Smooth muscle cell (in vitro differentiated cells): ENCODE data around the gene PFKFB1. TPM values are rescaled to one million over a fixed set of nuclear protein-coding genes. Genes with fewer than 3 reads are reported as not detected.

Experiments
- DNase-seq: peaks from one replicate; lab custom pipeline; 2025; ENCODE audit not compliant: unreplicated experiment; lab: John Stamatoyannopoulos, UW
- H2AFZ ChIP-seq: fragments of 200-600 bp; sonication (generic); 2 replicates; pipeline ENCODE4 v1.6.0; 2016; ENCODE audit warnings: antibody characterized with exemption, low read depth, mild to moderate bottlenecking
- H3F3A ChIP-seq: fragments of 200-600 bp; sonication (generic); 2 replicates; pipeline ENCODE4 v1.6.0; 2017; ENCODE audit warnings: antibody characterized with exemption, low read depth
- H3K27ac ChIP-seq: fragments of 200-600 bp; sonication (generic); 2 replicates; pipeline ENCODE4 v1.5.1; 2016; ENCODE audit warnings: low read depth, mild to moderate bottlenecking
- H3K27me3 ChIP-seq: fragments of 200-600 bp; sonication (generic); 2 replicates; pipeline ENCODE4 v1.6.1; 2016; ENCODE audit warnings: low read depth, mild to moderate bottlenecking
- H3K36me3 ChIP-seq: fragments of 200-600 bp; sonication (generic); 2 replicates; pipeline ENCODE4 v1.5.1; 2016; ENCODE audit warnings: low read depth
- H3K4me1 ChIP-seq: fragments of 200-600 bp; sonication (generic); 2 replicates; pipeline ENCODE4 v1.5.1; 2016; ENCODE audit warnings: low read depth
- H3K4me2 ChIP-seq: fragments of 200-600 bp; sonication (generic); 2 replicates; pipeline ENCODE4 v1.6.0; 2016; ENCODE audit warnings: mild to moderate bottlenecking
- H3K4me3 ChIP-seq: fragments of 200-600 bp; sonication (generic); 2 replicates; pipeline ENCODE4 v1.5.1; 2016; ENCODE audit warnings: mild to moderate bottlenecking
- H3K79me2 ChIP-seq: fragments of 200-600 bp; sonication (generic); 2 replicates; pipeline ENCODE4 v1.6.0; 2016; ENCODE audit warnings: low read depth, mild to moderate bottlenecking
- H3K9ac ChIP-seq: fragments of 200-600 bp; sonication (generic); 2 replicates; pipeline ENCODE4 v1.6.0; 2016; ENCODE audit warnings: low read depth
- H3K9me3 ChIP-seq: fragments of 200-600 bp; sonication (generic); replicated peaks from 2 replicates; pipeline ENCODE4 v1.5.1; 2016; ENCODE audit warnings: low read depth
- H4K20me1 ChIP-seq: fragments of 200-600 bp; sonication (generic); 2 replicates; pipeline ENCODE4 v1.6.0; 2016; ENCODE audit warnings: low read depth
- WGBS: methylation state at CpG from one replicate; pipeline ENCODE4 v1.1.7; 2016; ENCODE audit warnings: low lambda C conversion rate; 5-methylcytosine and 5-hydroxymethylcytosine counted together
- polyA plus RNA-seq: library from polyadenylated mRNA; unstranded; fragments of >200 nt; fragmentation: Nextera tagmentation; extraction: Ambion mirVana; gene quantifications from 2 replicates; pipeline ENCODE4 v1.2.1, GENCODE V29; 2016
- total RNA-seq: library from RNA; depleted of rRNA; stranded (reverse); fragments of >200 nt; gene quantifications from 2 replicates; pipeline ENCODE4 v1.2.3, GENCODE V29; 2014
- TF ChIP-seq, protein P1 (sequence below): fragments of 200-600 bp; sonication (generic); IDR thresholded peaks from 2 replicates; pipeline ENCODE4 v1.5.1; 2017; ENCODE audit warnings: borderline replicate concordance, mild to moderate bottlenecking, antibody characterized with exemption; ENCODE audit not compliant: insufficient read depth, poor library complexity, severe bottlenecking

PFKFB1 gene
- total and polyA plus RNA-seq, 2 experiments from 2014 or later: 0.42 TPM; not detected in 1

DNA sequence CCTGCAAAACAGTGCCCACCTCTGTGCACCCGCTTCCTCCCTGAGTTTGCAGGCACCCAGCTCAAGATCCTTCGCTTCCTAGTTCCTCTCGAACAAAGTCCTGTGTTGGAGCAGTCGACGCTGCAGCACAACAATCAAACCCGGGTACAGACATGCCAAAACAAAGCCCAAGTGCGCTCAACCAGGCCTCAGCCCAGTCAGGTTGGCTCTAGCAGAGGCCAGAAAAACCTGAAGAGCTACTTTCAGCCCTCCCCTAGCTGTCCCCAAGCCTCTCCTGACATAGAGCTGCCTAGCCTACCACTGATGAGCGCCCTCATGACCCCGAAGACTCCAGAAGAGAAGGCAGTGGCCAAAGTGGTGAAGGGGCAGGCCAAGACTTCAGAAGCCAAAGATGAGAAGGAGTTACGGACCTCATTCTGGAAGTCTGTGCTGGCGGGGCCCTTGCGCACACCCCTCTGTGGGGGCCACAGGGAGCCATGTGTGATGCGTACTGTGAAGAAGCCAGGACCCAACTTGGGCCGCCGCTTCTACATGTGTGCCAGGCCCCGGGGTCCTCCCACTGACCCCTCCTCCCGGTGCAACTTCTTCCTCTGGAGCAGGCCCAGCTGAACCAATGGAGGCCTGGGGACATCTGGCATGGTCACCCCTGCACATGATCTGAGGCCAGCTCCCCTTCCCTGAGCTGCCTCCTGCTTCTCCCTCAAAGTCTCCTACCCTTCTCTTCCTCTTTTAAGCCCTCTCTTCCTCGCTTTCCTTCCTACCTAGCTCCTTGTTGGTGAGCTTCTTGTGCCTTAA lies 13.0 kb upstream of the PFKFB1 start:
- H3K9me3 ChIP-seq: no peaks in the 10 kb centered on the region
- H3K27me3 ChIP-seq: no peaks in the 10 kb centered on the region
- no peaks in the 10 kb centered on the region for H3F3A ChIP-seq
- no peak overlapping the region for H3K4me3 ChIP-seq
- H3K4me2 ChIP-seq: no peak overlapping the region
- no peaks in the 10 kb centered on the region for H3K36me3 ChIP-seq
- no peak overlapping the region for H2AFZ ChIP-seq
- no peaks in the 10 kb centered on the region for H3K4me1 ChIP-seq
- WGBS: 81% methylated on average over 18 of the region's 18 CpGs
- no peaks in the 10 kb centered on the region for H4K20me1 ChIP-seq
- no peak overlapping the region for H3K9ac ChIP-seq
- H3K27ac ChIP-seq: peak overlapping the region; percentile 76
- TF ChIP-seq, protein P1, sequence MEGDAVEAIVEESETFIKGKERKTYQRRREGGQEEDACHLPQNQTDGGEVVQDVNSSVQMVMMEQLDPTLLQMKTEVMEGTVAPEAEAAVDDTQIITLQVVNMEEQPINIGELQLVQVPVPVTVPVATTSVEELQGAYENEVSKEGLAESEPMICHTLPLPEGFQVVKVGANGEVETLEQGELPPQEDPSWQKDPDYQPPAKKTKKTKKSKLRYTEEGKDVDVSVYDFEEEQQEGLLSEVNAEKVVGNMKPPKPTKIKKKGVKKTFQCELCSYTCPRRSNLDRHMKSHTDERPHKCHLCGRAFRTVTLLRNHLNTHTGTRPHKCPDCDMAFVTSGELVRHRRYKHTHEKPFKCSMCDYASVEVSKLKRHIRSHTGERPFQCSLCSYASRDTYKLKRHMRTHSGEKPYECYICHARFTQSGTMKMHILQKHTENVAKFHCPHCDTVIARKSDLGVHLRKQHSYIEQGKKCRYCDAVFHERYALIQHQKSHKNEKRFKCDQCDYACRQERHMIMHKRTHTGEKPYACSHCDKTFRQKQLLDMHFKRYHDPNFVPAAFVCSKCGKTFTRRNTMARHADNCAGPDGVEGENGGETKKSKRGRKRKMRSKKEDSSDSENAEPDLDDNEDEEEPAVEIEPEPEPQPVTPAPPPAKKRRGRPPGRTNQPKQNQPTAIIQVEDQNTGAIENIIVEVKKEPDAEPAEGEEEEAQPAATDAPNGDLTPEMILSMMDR: no peak
- H3K79me2 ChIP-seq: no peaks in the 10 kb centered on the region
- DNase-seq: no peak

DNA sequence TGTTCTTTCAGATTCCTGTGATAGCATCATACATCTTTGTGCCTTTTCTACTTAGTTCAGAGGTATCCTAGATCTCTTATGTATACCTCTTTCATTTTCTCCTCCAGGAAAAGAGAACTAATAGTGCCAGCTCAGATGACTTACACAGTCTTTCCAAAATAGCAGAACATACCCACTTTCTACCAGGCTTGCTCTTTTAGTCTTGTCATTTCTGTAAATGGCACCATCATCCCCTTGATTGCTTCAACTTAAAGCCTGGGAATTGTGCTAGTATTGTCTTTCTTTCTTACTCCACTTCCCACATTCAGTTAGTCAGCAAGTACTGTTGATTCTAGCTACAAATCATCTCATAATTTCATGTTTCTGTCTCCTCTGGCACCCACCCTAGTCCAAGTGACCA lies 11.3 kb upstream of the PFKFB1 start:
- no peaks in the 10 kb centered on the region for H3K9me3 ChIP-seq
- H3K79me2 ChIP-seq: peaks cover 13% of the 10 kb centered on the region
- no peak overlapping the region for H3K4me2 ChIP-seq
- no peak overlapping the region for H3K27ac ChIP-seq
- H3K4me3 ChIP-seq: no peak overlapping the region
- no peaks in the 10 kb centered on the region for H3K27me3 ChIP-seq
- H3K4me1 ChIP-seq: peaks cover 3% of the 10 kb centered on the region
- no peaks in the 10 kb centered on the region for H3K36me3 ChIP-seq
- no peaks in the 10 kb centered on the region for H3F3A ChIP-seq
- no peak overlapping the region for H2AFZ ChIP-seq
- DNase-seq: no peak
- H4K20me1 ChIP-seq: no peaks in the 10 kb centered on the region
- H3K9ac ChIP-seq: no peak overlapping the region
- TF ChIP-seq, protein P1: no peak

DNA sequence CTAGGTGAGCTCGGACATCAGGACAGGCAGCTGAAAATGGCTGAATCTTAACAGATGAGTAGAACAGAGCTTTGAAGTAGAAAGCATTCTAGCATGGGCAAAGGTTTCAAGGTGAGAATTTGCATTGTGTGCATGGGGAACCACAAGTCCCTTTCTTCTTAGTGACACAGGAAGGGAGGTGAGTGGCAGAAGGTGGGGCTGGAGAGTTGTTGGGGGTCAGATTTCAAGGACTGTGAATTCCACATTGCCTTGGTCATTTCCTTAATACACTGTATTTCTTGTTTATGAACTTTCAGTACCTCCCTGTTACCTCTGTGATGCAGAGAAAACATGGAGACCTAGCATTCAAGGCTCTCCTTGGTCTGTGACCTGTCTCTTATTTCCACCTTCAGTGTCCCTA lies 10.2 kb upstream of the PFKFB1 start:
- no peak overlapping the region for H2AFZ ChIP-seq
- H3K4me1 ChIP-seq: peaks cover 3% of the 10 kb centered on the region
- no peak overlapping the region for H3K9ac ChIP-seq
- TF ChIP-seq, protein P1: no peak
- no peak overlapping the region for H3K4me2 ChIP-seq
- no peaks in the 10 kb centered on the region for H3K9me3 ChIP-seq
- H3K27ac ChIP-seq: no peak overlapping the region
- H3F3A ChIP-seq: no peaks in the 10 kb centered on the region
- H4K20me1 ChIP-seq: no peaks in the 10 kb centered on the region
- 71% methylated on average over 1 of the region's 1 CpG for WGBS
- H3K4me3 ChIP-seq: no peak overlapping the region
- H3K27me3 ChIP-seq: no peaks in the 10 kb centered on the region
- no peaks in the 10 kb centered on the region for H3K36me3 ChIP-seq
- no peak for DNase-seq
- H3K79me2 ChIP-seq: peaks cover 14% of the 10 kb centered on the region
